GM19397 (cell line): ENCODE results near the gene KIAA0825.
"Not testable (repeated sequence)": the region's sequence is repeated elsewhere in the genome, so short reads cannot be mapped to it uniquely, and the experiment has no call there.

ENCODE experiments used
- ATAC-seq: cut with Tn5 transposase; IDR thresholded peaks from one replicate; pipeline ENCODE4 v1.9.1; 2021; ENCODE audit warnings: mild to moderate bottlenecking, moderate library complexity; ENCODE audit not compliant: unreplicated experiment

KIAA0825 gene

GRCh38 chr5:94188725-94189124 is 429.7 kb downstream of the KIAA0825 start:
- no peak for ATAC-seq

GRCh38 chr5:94184870-94185269 is 433.5 kb downstream of the KIAA0825 start:
- no peak for ATAC-seq

GRCh38 chr5:94181895-94182294 is 436.5 kb downstream of the KIAA0825 start:
- no peak for ATAC-seq

GRCh38 chr5:94180761-94181160 is 437.6 kb downstream of the KIAA0825 start:
- ATAC-seq = no peak

GRCh38 chr5:94175912-94176311 is 442.5 kb downstream of the KIAA0825 start:
- ATAC-seq = no peak

GRCh38 chr5:94174748-94175411 is 443.5 kb downstream of the KIAA0825 start:
- ATAC-seq = no peak

- no peak for ATAC-seq
Measured at GRCh38 chr5:94173100-94173499, 445.3 kb downstream of the KIAA0825 start.

- not testable (repeated sequence) for ATAC-seq
Measured at GRCh38 chr5:94171070-94171469, 447.3 kb downstream of the KIAA0825 start.

GRCh38 chr5:94170158-94170557 is 448.2 kb downstream of the KIAA0825 start:
- not testable (repeated sequence) for ATAC-seq

GRCh38 chr5:94168151-94168550 is 450.3 kb downstream of the KIAA0825 start:
- ATAC-seq = no peak

GRCh38 chr5:94161801-94162200 is 456.6 kb downstream of the KIAA0825 start:
- ATAC-seq = no peak

- ATAC-seq = no peak
Measured at GRCh38 chr5:94159144-94159543, 459.3 kb downstream of the KIAA0825 start.

GRCh38 chr5:94157704-94158539 is 460.5 kb downstream of the KIAA0825 start:
- ATAC-seq = no peak

GRCh38 chr5:94154672-94155071 is 463.7 kb downstream of the KIAA0825 start:
- no peak for ATAC-seq

- ATAC-seq = no peak
Measured at GRCh38 chr5:94153736-94154450, 464.5 kb downstream of the KIAA0825 start.

GRCh38 chr5:94143621-94144020 is 474.8 kb downstream of the KIAA0825 start:
- not testable (repeated sequence) for ATAC-seq

- ATAC-seq = no peak
Measured at GRCh38 chr5:94140300-94140699, 478.1 kb downstream of the KIAA0825 start.

GRCh38 chr5:94130077-94130476 is 488.3 kb downstream of the KIAA0825 start:
- no peak for ATAC-seq

- ATAC-seq = no peak
Measured at GRCh38 chr5:94125107-94125506, 493.3 kb downstream of the KIAA0825 start.

- ATAC-seq = not testable (repeated sequence)
Measured at GRCh38 chr5:94116317-94116716, 502.1 kb downstream of the KIAA0825 start.

- ATAC-seq = no peak
Measured at GRCh38 chr5:94113087-94113486, 505.3 kb downstream of the KIAA0825 start.
